ENCODE measurements around the gene NAA38. TPM values are rescaled to one million over a fixed set of nuclear protein-coding genes. Genes with fewer than 3 reads are reported as not detected.

The NAA38 gene
- total RNA-seq, 1 experiment from 2014 or later: 50.2 TPM

GRCh38 chr17:7834957-7835813 is 22.2 kb downstream of the NAA38 start:
- Histone ChIP-seq H3K4me1 (ENCODE audit: insufficient read depth, low read length) (peaks cover 2% of the 10 kb centered on the region; the same call in 1 of the 2 replicates), H3K9me3 (ENCODE audit: control insufficient read depth, low read depth, low read length) (no peaks in the 10 kb centered on the region), H4K20me1 (ENCODE audit: control insufficient read depth, insufficient read depth, insufficient read length) (no peaks in the 10 kb centered on the region), H3K27ac (ENCODE audit: insufficient read length, low read depth, low read length) (no peak overlapping the region), H2BK12ac (ENCODE audit: insufficient read length, low read depth, low read length) (no peak overlapping the region), H3K56ac (ENCODE audit: insufficient read length, low read depth, low read length) (no peak overlapping the region), H3T11ph (ENCODE audit: low read length) (no peak overlapping the region), H3K4me2 (ENCODE audit: insufficient read depth, insufficient read length, low read length) (peak overlapping the region; percentile 75), H2AK5ac (ENCODE audit: insufficient read length, low read length) (no peak overlapping the region), H3K23me2 (ENCODE audit: insufficient read length, low read depth, low read length, poor library complexity, severe bottlenecking) (peaks cover 31% of the 10 kb centered on the region), H3K79me1 (ENCODE audit: insufficient read depth, low read depth, low read length, poor library complexity, severe bottlenecking) (no peaks in the 10 kb centered on the region), H3K79me2 (ENCODE audit: insufficient read depth, low read length) (no peaks in the 10 kb centered on the region), H2BK20ac (ENCODE audit: low read depth, low read length, poor library complexity, severe bottlenecking) (no peak overlapping the region), H2BK5ac (ENCODE audit: insufficient read length, low read length) (no peak overlapping the region), H2BK15ac (ENCODE audit: low read depth, low read length) (no peak overlapping the region), H3K4ac (ENCODE audit: low read depth, low read length) (no peak overlapping the region), H3K14ac (ENCODE audit: insufficient read depth, low read length) (peak overlapping the region; percentile 86; the same call in 1 of the 2 replicates), H3K9ac (ENCODE audit: extremely low read depth, insufficient read length, low read length) (no peak overlapping the region), H4K5ac (ENCODE audit: insufficient read length, low read depth, low read length) (no peak overlapping the region), H3K23ac (ENCODE audit: insufficient read length, low read depth, low read length) (no peak overlapping the region), H2BK120ac (ENCODE audit: low read depth, low read length, poor library complexity, severe bottlenecking) (no peak overlapping the region), H2AFZ (ENCODE audit: low read length) (no peak overlapping the region), H3K27me3 (ENCODE audit: insufficient read depth, low read length) (peaks cover 24% of the 10 kb centered on the region; the same call in 1 of the 2 replicates), H3K18ac (ENCODE audit: insufficient read length, low read depth, low read length) (peak overlapping the region; percentile 93), H4K91ac (ENCODE audit: insufficient read length, low read depth, low read length) (no peak overlapping the region), H4K8ac (replicated peaks; ENCODE audit: insufficient read length, low read depth, low read length) (no peak overlapping the region)
- peak overlapping the region; percentile 86 to 90 for H3K4me3 Mint-ChIP-seq
- WGBS (ENCODE audit: extremely low coverage, insufficient read length, low lambda C conversion rate): no CpG with 5 or more reads among the region's 69 CpGs
- peak; percentile 81 for TF ChIP-seq CTCF (conservative IDR thresholded peaks at IDR 0.05)
- peaks cover 39 to 43% of the 10 kb centered on the region in 2 experiments for H3K4me1 Mint-ChIP-seq
- DNase-seq: peak; percentile 100
- H3K9me3 Mint-ChIP-seq: no peaks in the 10 kb centered on the region
- H3K27me3 Mint-ChIP-seq (ENCODE audit: low read depth): peaks cover 46% of the 10 kb centered on the region
- peak overlapping the region; percentile 91 to 99 (median 97); a peak in 6 of 7 replicates for H3K27ac Mint-ChIP-seq
- peaks cover 0 to 4% (median 3%) of the 10 kb centered on the region in 3 experiments; a peak in 2 of 7 replicates for H3K36me3 Mint-ChIP-seq (ENCODE audit: insufficient read depth in 1 of 3, low read depth in 3 of 3)

Measured in H9 (cell line).